ENCODE data around the gene EEF1AKMT3.

Gene EEF1AKMT3

GRCh38 chr12:57783466-57783801, 11.0 kb downstream of the EEF1AKMT3 start:
- DNase-seq (ENCODE audit: low read depth): no peak

- DNase-seq (ENCODE audit: low read depth): no peak
These were observed 11.4 kb downstream of the EEF1AKMT3 start for GRCh38 chr12:57783861-57784260.

- DNase-seq (ENCODE audit: low read depth): no peak
These were observed 21.5 kb downstream of the EEF1AKMT3 start for GRCh38 chr12:57793920-57794319.

- DNase-seq (ENCODE audit: low read depth): no peak
These were observed 22.9 kb downstream of the EEF1AKMT3 start for GRCh38 chr12:57795354-57795753.

- DNase-seq (ENCODE audit: low read depth): no peak
These were observed 24.6 kb downstream of the EEF1AKMT3 start for GRCh38 chr12:57796996-57797395.

GRCh38 chr12:57797933-57798332, 25.5 kb downstream of the EEF1AKMT3 start:
- DNase-seq (ENCODE audit: low read depth): no peak

- no peak for DNase-seq (ENCODE audit: low read depth)
These were observed 28.6 kb downstream of the EEF1AKMT3 start for GRCh38 chr12:57800965-57801364.

GRCh38 chr12:57802607-57803006, 30.2 kb downstream of the EEF1AKMT3 start:
- no peak for DNase-seq (ENCODE audit: low read depth)

GRCh38 chr12:57803319-57803893, 31.0 kb downstream of the EEF1AKMT3 start:
- DNase-seq (ENCODE audit: low read depth): no peak

- no peak for DNase-seq (ENCODE audit: low read depth)
These were observed 34.3 kb downstream of the EEF1AKMT3 start for GRCh38 chr12:57806677-57807076.

GRCh38 chr12:57807285-57807684, 34.9 kb downstream of the EEF1AKMT3 start:
- no peak for DNase-seq (ENCODE audit: low read depth)

GRCh38 chr12:57808351-57808750, 35.9 kb downstream of the EEF1AKMT3 start:
- no peak for DNase-seq (ENCODE audit: low read depth)

GRCh38 chr12:57809425-57809824, 37.0 kb downstream of the EEF1AKMT3 start:
- DNase-seq (ENCODE audit: low read depth): no peak

- no peak for DNase-seq (ENCODE audit: low read depth)
These were observed 38.0 kb downstream of the EEF1AKMT3 start for GRCh38 chr12:57810450-57810849.

- DNase-seq (ENCODE audit: low read depth): no peak
These were observed 38.8 kb downstream of the EEF1AKMT3 start for GRCh38 chr12:57811028-57811755.

GRCh38 chr12:57813111-57813970, 40.9 kb downstream of the EEF1AKMT3 start:
- DNase-seq (ENCODE audit: low read depth): no peak

- no peak for DNase-seq (ENCODE audit: low read depth)
These were observed 41.8 kb downstream of the EEF1AKMT3 start for GRCh38 chr12:57813971-57814772.

- no peak for DNase-seq (ENCODE audit: low read depth)
These were observed 43.0 kb downstream of the EEF1AKMT3 start for GRCh38 chr12:57815177-57816000.

GRCh38 chr12:57816001-57816854, 43.8 kb downstream of the EEF1AKMT3 start:
- no peak for DNase-seq (ENCODE audit: low read depth)

GRCh38 chr12:57816855-57817151, 44.4 kb downstream of the EEF1AKMT3 start:
- DNase-seq (ENCODE audit: low read depth): no peak

Data from stimulated activated CD8-positive, alpha-beta memory T cell treated with anti-CD3 and anti-CD28 coated beads, Interleukin-12 subunit alpha, Interleukin-12 subunit beta, amount 100 ng/mL, for 4 hours (primary cell).